ENCODE data around the gene ZNF576. TPM values are rescaled to one million over a fixed set of nuclear protein-coding genes. Genes with fewer than 3 reads are reported as not detected.
A peak's percentile ranks its signal among the peaks of the same experiment; 100 is the strongest.

ZNF576 gene
- total RNA-seq, 1 donor from 2014 or later = 12.6 TPM

- no peaks in the 10 kb centered on the region for H3K4me1 Mint-ChIP-seq
Observed at GRCh38 chr19:43553656-43554055, 42.7 kb upstream of the ZNF576 start.

GRCh38 chr19:43554317-43554895, 42.0 kb upstream of the ZNF576 start:
- H3K27me3 Mint-ChIP-seq (ENCODE audit: low read depth) = no peaks in the 10 kb centered on the region

More at GRCh38 chr19:43553656-43554055, 42.7 kb upstream of the ZNF576 start:
- Mint-ChIP-seq H3K36me3 (peaks cover 32% of the 10 kb centered on the region), H3K27me3 (ENCODE audit: low read depth) (no peaks in the 10 kb centered on the region), H3K9me3 (no peaks in the 10 kb centered on the region), H3K4me3 (no peak overlapping the region), H3K27ac (no peak overlapping the region)
- TF ChIP-seq CTCF (IDR thresholded peaks at IDR 0.05; ENCODE audit: unreplicated experiment) = no peak
- no peak for DNase-seq (ENCODE audit: low spot score in 2 of 2, unreplicated experiment in 2 of 2)

GRCh38 chr19:43555185-43555770, 41.1 kb upstream of the ZNF576 start:
- H3K4me1 Mint-ChIP-seq = no peaks in the 10 kb centered on the region
- peaks cover 30% of the 10 kb centered on the region for H3K36me3 Mint-ChIP-seq
- no peak overlapping the region for H3K27ac Mint-ChIP-seq
- no peak overlapping the region for H3K4me3 Mint-ChIP-seq
- H3K27me3 Mint-ChIP-seq (ENCODE audit: low read depth) = no peaks in the 10 kb centered on the region
- no peaks in the 10 kb centered on the region for H3K9me3 Mint-ChIP-seq
- DNase-seq (ENCODE audit: low spot score in 2 of 2, unreplicated experiment in 2 of 2) = peak in 1 of 2 experiments; percentile 74
- peak; percentile 37 for TF ChIP-seq CTCF (IDR thresholded peaks at IDR 0.05; ENCODE audit: unreplicated experiment)

More at GRCh38 chr19:43554317-43554895, 42.0 kb upstream of the ZNF576 start:
- no peak for TF ChIP-seq CTCF (IDR thresholded peaks at IDR 0.05; ENCODE audit: unreplicated experiment)
- no peaks in the 10 kb centered on the region for H3K4me1 Mint-ChIP-seq
- peaks cover 29% of the 10 kb centered on the region for H3K36me3 Mint-ChIP-seq
- H3K27ac Mint-ChIP-seq = no peak overlapping the region
- DNase-seq (ENCODE audit: low spot score in 2 of 2, unreplicated experiment in 2 of 2) = no peak
- no peak overlapping the region for H3K4me3 Mint-ChIP-seq
- H3K9me3 Mint-ChIP-seq = no peaks in the 10 kb centered on the region

GRCh38 chr19:43560687-43561086, 35.7 kb upstream of the ZNF576 start:
- no peak for TF ChIP-seq CTCF (IDR thresholded peaks at IDR 0.05; ENCODE audit: unreplicated experiment)
- Mint-ChIP-seq H3K27ac (no peak overlapping the region), H3K36me3 (peaks cover 26% of the 10 kb centered on the region), H3K4me1 (no peaks in the 10 kb centered on the region), H3K4me3 (no peak overlapping the region), H3K9me3 (no peaks in the 10 kb centered on the region), H3K27me3 (ENCODE audit: low read depth) (no peaks in the 10 kb centered on the region)
- DNase-seq (ENCODE audit: low spot score in 2 of 2, unreplicated experiment in 2 of 2) = no peak

- no peaks in the 10 kb centered on the region for H3K27me3 Mint-ChIP-seq (ENCODE audit: low read depth)
- no peak for DNase-seq (ENCODE audit: low spot score in 2 of 2, unreplicated experiment in 2 of 2)
- TF ChIP-seq CTCF (IDR thresholded peaks at IDR 0.05; ENCODE audit: unreplicated experiment) = no peak
- H3K27ac Mint-ChIP-seq = no peak overlapping the region
- peaks cover 26% of the 10 kb centered on the region for H3K36me3 Mint-ChIP-seq
- H3K4me1 Mint-ChIP-seq = no peaks in the 10 kb centered on the region
- no peaks in the 10 kb centered on the region for H3K9me3 Mint-ChIP-seq
- no peak overlapping the region for H3K4me3 Mint-ChIP-seq
Observed at GRCh38 chr19:43561139-43561970, 35.0 kb upstream of the ZNF576 start.
